Measurements from ENCODE around the gene PTPRG.

DNA sequence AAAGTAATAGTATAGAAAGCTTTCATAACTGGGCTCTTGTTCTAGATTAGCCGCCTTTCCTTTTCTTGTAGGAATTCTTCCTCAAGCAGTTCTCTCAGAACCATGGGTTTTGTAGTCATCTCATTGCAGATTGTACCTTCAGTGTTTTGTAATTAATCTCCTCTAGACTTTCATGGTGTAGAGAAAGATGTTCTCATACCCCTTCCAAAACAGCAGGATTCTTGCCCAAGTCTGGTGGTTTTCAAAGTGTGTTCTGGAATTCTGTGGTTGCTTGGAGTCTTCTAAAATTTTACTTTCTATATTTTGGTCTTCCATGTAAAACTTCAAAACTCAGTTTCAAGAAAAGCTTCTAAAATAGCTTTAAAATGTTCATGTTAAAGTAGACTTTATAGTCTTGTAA is 293.8 kb downstream of the PTPRG start:
- TF ChIP-seq, protein P1, sequence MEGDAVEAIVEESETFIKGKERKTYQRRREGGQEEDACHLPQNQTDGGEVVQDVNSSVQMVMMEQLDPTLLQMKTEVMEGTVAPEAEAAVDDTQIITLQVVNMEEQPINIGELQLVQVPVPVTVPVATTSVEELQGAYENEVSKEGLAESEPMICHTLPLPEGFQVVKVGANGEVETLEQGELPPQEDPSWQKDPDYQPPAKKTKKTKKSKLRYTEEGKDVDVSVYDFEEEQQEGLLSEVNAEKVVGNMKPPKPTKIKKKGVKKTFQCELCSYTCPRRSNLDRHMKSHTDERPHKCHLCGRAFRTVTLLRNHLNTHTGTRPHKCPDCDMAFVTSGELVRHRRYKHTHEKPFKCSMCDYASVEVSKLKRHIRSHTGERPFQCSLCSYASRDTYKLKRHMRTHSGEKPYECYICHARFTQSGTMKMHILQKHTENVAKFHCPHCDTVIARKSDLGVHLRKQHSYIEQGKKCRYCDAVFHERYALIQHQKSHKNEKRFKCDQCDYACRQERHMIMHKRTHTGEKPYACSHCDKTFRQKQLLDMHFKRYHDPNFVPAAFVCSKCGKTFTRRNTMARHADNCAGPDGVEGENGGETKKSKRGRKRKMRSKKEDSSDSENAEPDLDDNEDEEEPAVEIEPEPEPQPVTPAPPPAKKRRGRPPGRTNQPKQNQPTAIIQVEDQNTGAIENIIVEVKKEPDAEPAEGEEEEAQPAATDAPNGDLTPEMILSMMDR (optimal IDR thresholded peaks at IDR 0.05 in 1 of 3, IDR thresholded peaks at IDR 0.05 in 1 of 3, conservative IDR thresholded peaks at IDR 0.05 in 1 of 3; ENCODE audit: extremely low read depth in 1 of 3, insufficient read depth in 2 of 3, low read length in 3 of 3), result no peak
- no peak for TF ChIP-seq EZH2 (IDR thresholded peaks at IDR 0.05; ENCODE audit: low read length)

Measured in keratinocyte (primary cell).